Measurements from ENCODE around the gene KLF15. TPM values are rescaled to one million over a fixed set of nuclear protein-coding genes. Genes with fewer than 3 reads are reported as not detected.

The KLF15 gene
- total RNA-seq, 1 donor from 2014 or later = 19.3 TPM

DNA sequence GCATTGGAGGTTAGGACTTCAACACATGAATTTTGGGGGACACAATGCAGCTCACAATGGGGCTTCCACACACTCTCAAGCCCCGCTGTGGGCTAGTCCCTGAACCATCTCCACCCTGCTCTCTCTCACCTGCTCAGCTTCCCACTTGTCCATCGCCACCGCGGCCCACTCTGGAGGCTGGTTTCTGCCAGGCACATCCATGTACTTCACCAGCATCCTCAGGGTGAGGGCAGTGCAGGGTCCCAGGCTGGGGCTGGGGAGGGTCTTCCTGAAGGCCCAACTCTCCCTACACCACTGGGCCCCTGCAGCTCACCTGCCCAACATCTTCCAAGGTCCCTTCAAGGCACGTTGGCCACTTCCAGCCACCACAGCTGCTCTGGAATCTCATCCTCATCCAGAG, 46.4 kb downstream of the KLF15 start:
- DNase-seq (ENCODE audit: low read depth, low spot score) = no peak
- Mint-ChIP-seq H3K4me3 (no peak overlapping the region), H3K9me3 (peaks cover 2% of the 10 kb centered on the region)

DNA sequence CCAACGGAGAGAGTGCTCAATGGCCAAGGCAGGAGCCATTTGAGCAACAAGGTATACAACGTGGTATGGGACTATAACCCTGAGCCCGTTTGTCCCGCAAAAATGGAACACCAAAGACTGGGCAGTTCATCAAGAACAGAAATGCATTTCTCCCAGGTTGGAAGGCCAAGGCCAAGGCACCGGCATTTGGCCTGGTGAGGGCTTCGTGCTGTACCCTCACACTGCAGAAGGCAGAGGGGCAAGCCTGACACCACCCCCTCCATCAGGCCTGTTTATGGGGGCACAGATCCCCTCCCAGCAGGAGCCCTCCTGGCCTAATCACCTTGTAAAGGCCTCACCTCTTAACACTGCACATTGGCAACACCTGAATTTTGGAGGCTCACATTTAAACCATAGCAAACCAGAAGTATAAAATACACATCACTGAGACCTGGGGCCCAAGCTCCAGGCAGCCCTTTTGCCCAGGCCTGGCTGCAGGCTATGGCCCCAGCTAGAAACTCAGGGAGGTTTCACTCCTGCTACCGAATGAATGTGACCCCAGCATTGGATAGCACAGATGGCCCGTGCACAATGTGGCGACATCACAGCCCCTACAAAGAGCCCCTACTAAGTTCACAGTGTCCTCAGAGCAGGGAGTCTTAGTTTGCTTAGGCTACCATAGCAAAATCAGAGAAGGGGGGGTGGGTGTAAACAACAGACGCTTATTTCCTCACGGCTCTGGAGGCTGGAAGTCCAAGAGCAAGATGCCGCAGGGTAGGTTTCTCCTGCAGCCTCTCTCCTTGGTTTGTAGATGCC, 47.1 kb downstream of the KLF15 start:
- H3K4me3 Mint-ChIP-seq = no peak overlapping the region
- H3K4me1 Mint-ChIP-seq = no peaks in the 10 kb centered on the region
- DNase-seq (ENCODE audit: low read depth, low spot score) = no peak
- TF ChIP-seq, protein P1, sequence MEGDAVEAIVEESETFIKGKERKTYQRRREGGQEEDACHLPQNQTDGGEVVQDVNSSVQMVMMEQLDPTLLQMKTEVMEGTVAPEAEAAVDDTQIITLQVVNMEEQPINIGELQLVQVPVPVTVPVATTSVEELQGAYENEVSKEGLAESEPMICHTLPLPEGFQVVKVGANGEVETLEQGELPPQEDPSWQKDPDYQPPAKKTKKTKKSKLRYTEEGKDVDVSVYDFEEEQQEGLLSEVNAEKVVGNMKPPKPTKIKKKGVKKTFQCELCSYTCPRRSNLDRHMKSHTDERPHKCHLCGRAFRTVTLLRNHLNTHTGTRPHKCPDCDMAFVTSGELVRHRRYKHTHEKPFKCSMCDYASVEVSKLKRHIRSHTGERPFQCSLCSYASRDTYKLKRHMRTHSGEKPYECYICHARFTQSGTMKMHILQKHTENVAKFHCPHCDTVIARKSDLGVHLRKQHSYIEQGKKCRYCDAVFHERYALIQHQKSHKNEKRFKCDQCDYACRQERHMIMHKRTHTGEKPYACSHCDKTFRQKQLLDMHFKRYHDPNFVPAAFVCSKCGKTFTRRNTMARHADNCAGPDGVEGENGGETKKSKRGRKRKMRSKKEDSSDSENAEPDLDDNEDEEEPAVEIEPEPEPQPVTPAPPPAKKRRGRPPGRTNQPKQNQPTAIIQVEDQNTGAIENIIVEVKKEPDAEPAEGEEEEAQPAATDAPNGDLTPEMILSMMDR (conservative IDR thresholded peaks at IDR 0.05) = no peak
- no peaks in the 10 kb centered on the region for H3K27me3 Mint-ChIP-seq (ENCODE audit: low read depth)
- no peaks in the 10 kb centered on the region for H3K36me3 Mint-ChIP-seq (ENCODE audit: low read depth)
- no peak overlapping the region for H3K27ac Mint-ChIP-seq (ENCODE audit: unreplicated experiment)
- peaks cover 2% of the 10 kb centered on the region for H3K9me3 Mint-ChIP-seq

More for the DNA sequence above, 46.4 kb downstream of the KLF15 start:
- TF ChIP-seq, protein P1 (conservative IDR thresholded peaks at IDR 0.05) = no peak
- no peaks in the 10 kb centered on the region for H3K27me3 Mint-ChIP-seq (ENCODE audit: low read depth)
- H3K36me3 Mint-ChIP-seq (ENCODE audit: low read depth) = no peaks in the 10 kb centered on the region
- no peak overlapping the region for H3K27ac Mint-ChIP-seq (ENCODE audit: unreplicated experiment)
- H3K4me1 Mint-ChIP-seq = no peaks in the 10 kb centered on the region

DNA sequence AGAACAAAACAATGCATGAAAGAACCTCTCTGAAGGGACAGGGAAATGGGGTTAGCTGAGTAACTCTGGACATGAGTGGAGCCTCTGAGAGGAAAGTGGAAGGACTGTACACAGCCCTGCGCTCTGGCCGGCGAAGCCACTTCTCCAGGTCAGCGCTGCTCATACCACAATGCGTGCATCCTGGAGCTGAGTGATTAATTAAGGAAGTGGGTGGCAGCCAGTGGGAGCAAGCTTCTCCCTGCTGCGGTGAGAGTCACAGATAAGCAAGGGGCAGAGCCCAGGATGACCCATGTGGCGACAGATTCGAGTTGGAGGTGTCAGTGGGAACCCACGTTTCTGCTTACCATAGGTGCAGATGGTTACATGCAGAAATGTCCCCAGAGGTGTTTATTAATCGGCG, 48.0 kb downstream of the KLF15 start:
- Mint-ChIP-seq H3K27ac (ENCODE audit: unreplicated experiment) (no peak overlapping the region), H3K9me3 (peaks cover 2% of the 10 kb centered on the region), H3K27me3 (ENCODE audit: low read depth) (no peaks in the 10 kb centered on the region)

DNA sequence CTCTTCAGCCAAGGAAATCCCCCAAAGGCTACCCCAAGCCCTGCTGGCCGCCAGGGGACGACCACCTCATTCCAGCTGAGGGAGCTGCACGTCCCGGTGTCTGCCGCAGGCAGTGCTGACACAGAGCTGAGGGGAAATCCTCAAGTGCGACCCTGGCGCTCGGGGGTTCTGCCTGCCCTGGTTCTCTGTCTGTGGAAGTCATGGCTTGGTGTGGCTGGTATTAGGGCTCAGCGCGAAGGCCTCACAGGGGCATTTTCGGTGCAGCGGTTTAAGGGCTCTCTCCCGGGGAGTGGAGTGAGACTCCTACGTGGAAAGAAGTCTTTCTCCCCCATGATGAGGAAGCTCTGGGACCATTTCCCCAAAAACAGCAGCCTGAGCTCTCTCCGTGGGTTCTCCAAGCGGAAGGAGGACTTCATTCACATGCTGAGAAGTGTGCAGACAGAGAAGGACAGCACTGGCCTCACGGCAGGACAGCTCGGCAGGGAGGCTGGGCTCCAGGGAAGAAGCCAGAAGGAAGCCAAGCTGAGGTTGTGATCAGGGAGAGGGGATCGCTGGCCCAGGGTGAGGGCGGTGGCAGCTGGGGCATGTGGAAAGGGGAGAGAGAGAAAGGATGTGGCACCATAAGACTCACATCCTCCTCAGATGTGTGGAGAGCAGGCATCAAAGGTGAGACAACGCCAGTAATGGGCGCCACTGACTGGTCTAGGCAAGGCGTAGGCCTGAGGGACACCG, 48.6 kb downstream of the KLF15 start:
- no peaks in the 10 kb centered on the region for H3K27me3 Mint-ChIP-seq (ENCODE audit: low read depth)
- H3K4me1 Mint-ChIP-seq = no peaks in the 10 kb centered on the region
- no peak overlapping the region for H3K27ac Mint-ChIP-seq (ENCODE audit: unreplicated experiment)
- TF ChIP-seq, protein P1 (conservative IDR thresholded peaks at IDR 0.05) = no peak
- DNase-seq (ENCODE audit: low read depth, low spot score) = no peak
- H3K9me3 Mint-ChIP-seq = peaks cover under 1% of the 10 kb centered on the region
- H3K4me3 Mint-ChIP-seq = no peak overlapping the region
- H3K36me3 Mint-ChIP-seq (ENCODE audit: low read depth) = no peaks in the 10 kb centered on the region

More for the DNA sequence above, 48.0 kb downstream of the KLF15 start:
- no peak overlapping the region for H3K4me3 Mint-ChIP-seq
- H3K4me1 Mint-ChIP-seq = no peaks in the 10 kb centered on the region
- H3K36me3 Mint-ChIP-seq (ENCODE audit: low read depth) = no peaks in the 10 kb centered on the region
- DNase-seq (ENCODE audit: low read depth, low spot score) = no peak
- TF ChIP-seq, protein P1 (conservative IDR thresholded peaks at IDR 0.05) = no peak

DNA sequence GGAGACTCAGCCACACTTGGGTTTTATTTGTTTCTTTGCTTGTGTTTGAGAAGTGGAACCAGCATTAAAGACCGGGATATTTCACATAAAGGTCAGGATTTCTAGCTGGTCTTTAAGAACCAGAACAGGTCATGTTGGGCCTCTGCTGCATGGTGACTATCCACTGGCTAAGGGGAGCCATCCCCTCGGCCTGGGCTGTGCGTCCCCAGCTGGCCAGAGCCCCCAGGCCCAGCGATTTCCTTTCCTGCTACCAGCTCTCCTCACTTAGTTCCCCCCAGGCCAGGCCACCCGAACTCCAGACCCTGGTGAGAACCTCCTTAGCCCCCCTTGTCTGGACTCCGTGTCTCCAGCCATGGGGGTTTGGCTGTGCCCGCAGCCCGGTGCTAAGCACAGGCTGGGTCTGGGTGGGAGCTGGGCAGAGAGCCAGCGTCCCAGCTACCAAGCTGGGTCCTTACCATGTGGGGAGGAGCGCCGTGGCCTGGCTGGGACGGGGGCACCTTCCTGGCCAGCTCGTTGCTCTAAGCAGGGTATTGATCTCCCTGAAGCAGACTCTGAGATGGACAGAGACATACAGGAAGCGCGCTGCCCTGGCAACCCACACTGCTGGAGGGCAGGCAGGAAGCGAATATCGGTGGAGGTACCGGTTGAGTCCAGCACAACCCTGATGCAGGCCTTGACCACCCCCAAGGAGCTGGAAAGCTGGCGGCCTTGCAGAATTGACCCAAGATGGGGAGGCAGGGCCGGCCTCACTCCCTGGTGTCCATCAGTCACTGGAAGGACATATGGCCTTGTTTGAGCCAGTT, 49.4 kb downstream of the KLF15 start:
- no peaks in the 10 kb centered on the region for H3K27me3 Mint-ChIP-seq (ENCODE audit: low read depth)
- no peaks in the 10 kb centered on the region for H3K36me3 Mint-ChIP-seq (ENCODE audit: low read depth)
- H3K27ac Mint-ChIP-seq (ENCODE audit: unreplicated experiment) = no peak overlapping the region

More for the DNA sequence above, 49.4 kb downstream of the KLF15 start:
- no peak for DNase-seq (ENCODE audit: low read depth, low spot score)
- Mint-ChIP-seq H3K4me1 (no peaks in the 10 kb centered on the region), H3K9me3 (peaks cover 4% of the 10 kb centered on the region), H3K4me3 (no peak overlapping the region)
- TF ChIP-seq, protein P1 (conservative IDR thresholded peaks at IDR 0.05) = no peak

All from neural crest cell (in vitro differentiated cells).